Right lobe of liver (tissue), 6 donors: ENCODE data around the gene CDH23. TPM values are rescaled to one million over a fixed set of nuclear protein-coding genes. Genes with fewer than 3 reads are reported as not detected.

ENCODE experiments used
- ATAC-seq, 4 donors: fragments of 200-7000 bp; cut with Tn5 transposase; one replicate each; pipeline ENCODE4 v1.9.1; 2020; ENCODE audit warnings: mild to moderate bottlenecking in 4 of 4, moderate library complexity in 4 of 4
- DNase-seq, 3 donors: peaks; one replicate each; pipeline ENCODE4 v3.0.0-alpha.2; 2020
- H3K27ac ChIP-seq, 3 donors: fragments of 200-600 bp; one replicate each; pipeline ENCODE4 v1.8.0; 2022
- H3K27me3 ChIP-seq, 2 donors: fragments of 200-600 bp; one replicate each; pipeline ENCODE4 v1.8.0; 2022
- H3K36me3 ChIP-seq, 4 donors: fragments of 200-600 bp; sonication (generic) in 1 of 4; one replicate each; pipeline versions ENCODE4 v1.5.1 to v1.8.0; 2017 to 2022; ENCODE audit warnings: control low read depth in 1 of 4
- H3K4me1 ChIP-seq, 4 donors: fragments of 200-600 bp; sonication (generic) in 1 of 4; one replicate each; pipeline versions ENCODE4 v1.5.1 to v1.8.0; 2017 to 2022; ENCODE audit warnings: control low read depth in 1 of 4
- H3K4me3 ChIP-seq, 3 donors: fragments of 200-600 bp; one replicate each; pipeline ENCODE4 v1.8.0; 2022
- H3K9me3 ChIP-seq, 4 donors: fragments of 200-600 bp; sonication (generic) in 1 of 4; one replicate each; pipeline versions ENCODE4 v1.5.1 to v1.8.0; 2017 to 2022; ENCODE audit warnings: control low read depth in 1 of 4
- CTCF ChIP-seq, 4 donors: fragments of 200-600 bp in 3 of 4; fragments of 450-650 bp in 1 of 4; IDR thresholded peaks; one replicate each; pipeline versions ENCODE4 v1.5.1 to v1.8.0; 2016 to 2022; ENCODE audit warnings: antibody characterized with exemption in 4 of 4, mild to moderate bottlenecking in 2 of 4
- POLR2A ChIP-seq: fragments of 450-650 bp; IDR thresholded peaks from one replicate; pipeline ENCODE4 v1.6.1; 2017; ENCODE audit warnings: antibody characterized with exemption, mild to moderate bottlenecking
- WGBS: methylation state at CpG from one replicate; pipeline ENCODE4 v1.1.6; 2018; ENCODE audit warnings: low coverage, low lambda C conversion rate; ENCODE audit not compliant: insufficient coverage; ENCODE audit errors: missing lambda C conversion rate; 5-methylcytosine and 5-hydroxymethylcytosine counted together
- intact Hi-C, 2 donors: fragments of 100-400 bp; cut with DNase I; formaldehyde crosslinking; loops; one replicate each; pipeline versions ENCODE4 v1.11.2 to v1.14.1; 2022
- total RNA-seq, 6 experiments: library from RNA; depleted of rRNA in 2 of 6; stranded (reverse); fragments of >200 nt in 2 of 6; fragmentation: NEBNext Ultra II Directional in 3 of 6; extraction: Animal tissue kit (Norgen Biotek cat#: 25700) in 3 of 6; gene quantifications; one replicate each; pipeline versions ENCODE4 v1.1.0 to v1.2.4, GENCODE V29; 2016 to 2023
- donor health status: DM: no; HTN: yes; CAD: no.
- donor health status: DM: no; HTN: no; CAD: no.
- donor health status: DM: no; HTN: no; CAD: no.
- donor health status: DM: no; HTN: yes; CAD: no.
- donor health status: DM: no; HTN: yes; CAD: no.

The CDH23 gene
- total RNA-seq, 6 experiments from 2014 or later: 3.3 to 19.7 (median 6.3) TPM

GRCh38 chr10:71773221-71773971, 376.7 kb downstream of the CDH23 start, which contains the start of gene VSIR:
TSS of gene VSIR (minus strand) at chr10:71773520. CDS start at chr10:71773439, 81 bp downstream.
- peaks cover 0 to 11% (median 0%) of the 10 kb centered on the region in 4 donors for H3K4me1 ChIP-seq

DNA sequence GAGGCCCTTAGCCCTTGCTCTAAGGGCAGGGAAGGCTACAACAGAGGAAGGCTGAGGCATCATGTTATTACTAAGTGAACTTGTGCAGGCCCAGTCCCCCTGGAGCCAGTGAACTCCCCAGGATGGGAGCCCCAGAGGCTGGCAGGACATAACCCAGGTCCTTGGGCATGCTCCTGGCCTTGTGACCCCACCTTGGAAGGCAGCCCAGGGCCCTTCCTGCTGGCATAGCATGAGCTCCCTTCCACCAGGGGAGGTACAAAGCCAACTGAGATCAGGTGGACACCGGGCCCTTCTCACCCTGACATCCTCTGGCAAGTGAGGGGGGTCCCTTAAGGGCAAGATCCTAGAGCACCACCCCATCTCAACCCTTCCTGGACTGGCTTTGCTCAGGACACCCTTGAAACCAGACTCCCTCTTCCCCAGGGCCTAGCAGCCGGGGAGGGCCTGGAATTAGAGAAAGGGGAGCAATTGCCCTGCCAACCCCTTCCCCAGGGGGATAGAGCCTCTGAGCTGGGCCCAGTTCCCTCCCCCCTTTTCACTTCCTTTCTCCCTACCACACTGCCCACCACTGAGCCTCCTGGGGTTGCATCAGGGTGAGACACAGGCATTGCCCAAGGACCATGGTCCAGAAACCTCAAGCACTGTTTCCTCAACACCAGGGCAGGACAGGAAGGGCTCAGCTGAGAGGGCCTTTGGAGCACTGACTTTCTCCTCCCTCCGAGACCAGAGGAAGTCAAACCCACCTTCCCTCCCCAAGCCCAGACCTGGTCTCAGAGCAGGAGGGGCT, 378.4 kb downstream of the CDH23 start:
- ATAC-seq (peak; percentile 21 to 32 (median 25)), DNase-seq (peak in 1 of 3 donors; percentile 47)
- 50% methylated on average over 1 of the region's 3 CpGs for WGBS
- TF ChIP-seq CTCF (IDR thresholded peaks at IDR 0.05) (no peak), POLR2A (no peak)
- H3K36me3 ChIP-seq: no peaks in the 10 kb centered on the region
- intact Hi-C loops: no loop called here
- no peak overlapping the region for H3K4me3 ChIP-seq
- H3K4me1 ChIP-seq: peaks cover 0 to 7% (median 0%) of the 10 kb centered on the region in 4 donors
- no peaks in the 10 kb centered on the region for H3K27me3 ChIP-seq
- H3K9me3 ChIP-seq: no peaks in the 10 kb centered on the region
- peak overlapping the region in 1 of 3 donors; percentile 10 for H3K27ac ChIP-seq

More at GRCh38 chr10:71773221-71773971, 376.7 kb downstream of the CDH23 start, which contains the start of gene VSIR:
- H3K36me3 ChIP-seq: no peaks in the 10 kb centered on the region
- peak; percentile 84 to 91 (median 87) for ATAC-seq
- peak; percentile 85 to 92 (median 90) for DNase-seq
- intact Hi-C loops: no loop called here
- H3K4me3 ChIP-seq: peak within 1 kb of the TSS; percentile 43 to 56 (median 52)
- WGBS: 12% methylated on average over 4 of the region's 55 CpGs
- peak within 1 kb of the TSS; percentile 78 to 84 (median 79) for H3K27ac ChIP-seq
- TF ChIP-seq CTCF (IDR thresholded peaks at IDR 0.05): peak; percentile 67 to 87 (median 82)
- peak; percentile 94 for TF ChIP-seq POLR2A
- H3K27me3 ChIP-seq: no peaks in the 10 kb centered on the region
- no peaks in the 10 kb centered on the region for H3K9me3 ChIP-seq

GRCh38 chr10:71776481-71776925, 379.8 kb downstream of the CDH23 start:
- no peak overlapping the region for H3K4me3 ChIP-seq
- H3K9me3 ChIP-seq: no peaks in the 10 kb centered on the region
- ATAC-seq (no peak), DNase-seq (no peak)
- peaks cover 0 to 6% (median 0%) of the 10 kb centered on the region in 4 donors for H3K4me1 ChIP-seq
- TF ChIP-seq POLR2A (no peak), CTCF (IDR thresholded peaks at IDR 0.05) (no peak)
- no peaks in the 10 kb centered on the region for H3K36me3 ChIP-seq
- intact Hi-C loops: no loop called here
- peak overlapping the region in 1 of 3 donors; percentile 29 for H3K27ac ChIP-seq
- WGBS: 38% methylated on average over 1 of the region's 2 CpGs
- no peaks in the 10 kb centered on the region for H3K27me3 ChIP-seq

- H3K4me3 ChIP-seq: no peak overlapping the region
- ATAC-seq: no peak
- TF ChIP-seq CTCF (IDR thresholded peaks at IDR 0.05): no peak
- no peak for TF ChIP-seq POLR2A
- no peak overlapping the region for H3K27ac ChIP-seq
- H3K4me1 ChIP-seq: peaks cover 0 to 6% (median 0%) of the 10 kb centered on the region in 4 donors
- no peaks in the 10 kb centered on the region for H3K9me3 ChIP-seq
- no peaks in the 10 kb centered on the region for H3K36me3 ChIP-seq
- intact Hi-C loops: no loop called here
- 87% methylated on average over 11 of the region's 17 CpGs for WGBS
- no peak for DNase-seq
- no peaks in the 10 kb centered on the region for H3K27me3 ChIP-seq
Observed at GRCh38 chr10:71777213-71777985, 380.7 kb downstream of the CDH23 start.
